HL-60 (cell line): ENCODE measurements around the gene COCH.

Source experiments
- CTCF ChIP-seq: IDR thresholded peaks from one replicate; pipeline ENCODE4 v1.5.1; 2011; ENCODE audit warnings: low read length, control low read depth, inconsistent platforms; ENCODE audit not compliant: insufficient read depth
- GABPA ChIP-seq: IDR thresholded peaks from 2 replicates; pipeline ENCODE4 v1.6.1; 2012; ENCODE audit warnings: low read depth
- POLR2AphosphoS5 ChIP-seq: IDR thresholded peaks from 2 replicates; pipeline ENCODE4 v1.6.1; 2012; ENCODE audit warnings: low read depth
- REST ChIP-seq: IDR thresholded peaks from 2 replicates; pipeline ENCODE4 v1.6.1; 2012; ENCODE audit warnings: low read depth; ENCODE audit not compliant: insufficient replicate concordance

- no peak for TF ChIP-seq CTCF
- TF ChIP-seq GABPA: no peak
- no peak for TF ChIP-seq REST
- TF ChIP-seq POLR2AphosphoS5: no peak
These were observed 48.3 kb upstream of the COCH start for GRCh38 chr14:30826070-30826469.
